AG10803 (cell line): Measurements from ENCODE around the gene NTNG1.

ENCODE experiments used
- DNase-seq: peaks from one replicate; pipeline ENCODE4 v3.0.0; 2010; ENCODE audit warnings: low read depth
- H3K4me3 ChIP-seq: 2 replicates; pipeline ENCODE4 v1.5.1; 2011; ENCODE audit warnings: mild to moderate bottlenecking, low read length, control low read depth
- TF ChIP-seq, protein P1 (sequence below): conservative IDR thresholded peaks from 2 replicates; pipeline ENCODE4 v1.5.1; 2011; ENCODE audit warnings: mild to moderate bottlenecking, low read length, control low read depth, inconsistent platforms

Gene NTNG1

GRCh38 chr1:107272321-107272720 is 131.5 kb downstream of the NTNG1 start:
- TF ChIP-seq, protein P1, sequence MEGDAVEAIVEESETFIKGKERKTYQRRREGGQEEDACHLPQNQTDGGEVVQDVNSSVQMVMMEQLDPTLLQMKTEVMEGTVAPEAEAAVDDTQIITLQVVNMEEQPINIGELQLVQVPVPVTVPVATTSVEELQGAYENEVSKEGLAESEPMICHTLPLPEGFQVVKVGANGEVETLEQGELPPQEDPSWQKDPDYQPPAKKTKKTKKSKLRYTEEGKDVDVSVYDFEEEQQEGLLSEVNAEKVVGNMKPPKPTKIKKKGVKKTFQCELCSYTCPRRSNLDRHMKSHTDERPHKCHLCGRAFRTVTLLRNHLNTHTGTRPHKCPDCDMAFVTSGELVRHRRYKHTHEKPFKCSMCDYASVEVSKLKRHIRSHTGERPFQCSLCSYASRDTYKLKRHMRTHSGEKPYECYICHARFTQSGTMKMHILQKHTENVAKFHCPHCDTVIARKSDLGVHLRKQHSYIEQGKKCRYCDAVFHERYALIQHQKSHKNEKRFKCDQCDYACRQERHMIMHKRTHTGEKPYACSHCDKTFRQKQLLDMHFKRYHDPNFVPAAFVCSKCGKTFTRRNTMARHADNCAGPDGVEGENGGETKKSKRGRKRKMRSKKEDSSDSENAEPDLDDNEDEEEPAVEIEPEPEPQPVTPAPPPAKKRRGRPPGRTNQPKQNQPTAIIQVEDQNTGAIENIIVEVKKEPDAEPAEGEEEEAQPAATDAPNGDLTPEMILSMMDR, result no peak
- no peak overlapping the region for H3K4me3 ChIP-seq
- DNase-seq, result no peak

DNA sequence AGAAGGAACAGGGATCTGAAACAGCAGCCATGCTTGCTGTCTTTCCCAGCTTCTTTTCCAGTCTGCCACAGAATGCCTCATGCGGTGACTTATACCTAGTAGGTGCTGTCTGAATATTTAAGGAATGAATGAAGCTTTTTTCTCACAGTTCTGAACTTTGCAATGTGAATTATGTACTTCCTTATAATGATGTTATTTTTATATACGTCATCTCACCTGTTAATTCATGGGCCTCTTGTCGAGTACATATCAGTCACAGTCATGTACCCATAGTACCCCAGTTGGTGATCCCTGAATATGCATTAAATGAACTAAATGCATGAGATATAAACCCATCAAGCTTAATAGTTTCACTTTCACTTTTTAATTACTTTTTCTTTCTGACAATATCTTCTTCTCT is 132.7 kb downstream of the NTNG1 start:
- DNase-seq, result no peak
- H3K4me3 ChIP-seq, result no peak overlapping the region
- TF ChIP-seq, protein P1, result no peak

DNA sequence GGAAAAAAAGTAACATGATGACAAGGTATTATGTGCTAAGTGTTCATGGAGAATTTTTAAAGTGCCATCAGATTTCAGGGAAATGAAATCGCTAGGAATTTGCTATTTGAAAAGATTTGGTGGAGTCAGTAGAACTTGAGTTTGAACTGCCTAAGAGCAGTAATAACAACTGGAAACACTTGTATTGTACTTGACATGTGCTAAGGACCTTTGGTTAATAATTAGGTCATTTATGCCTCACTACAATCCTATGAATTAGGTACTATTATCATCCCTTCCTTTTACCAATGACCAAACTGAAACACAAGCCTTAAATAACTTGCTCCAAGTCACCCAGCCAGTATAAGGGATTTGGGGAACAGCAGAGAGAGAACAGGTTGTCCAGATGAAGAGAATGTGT is 133.4 kb downstream of the NTNG1 start:
- TF ChIP-seq, protein P1, result no peak
- no peak overlapping the region for H3K4me3 ChIP-seq
- no peak for DNase-seq

- TF ChIP-seq, protein P1, result no peak
- no peak for DNase-seq
- H3K4me3 ChIP-seq, result no peak overlapping the region
These were observed 135.4 kb downstream of the NTNG1 start for GRCh38 chr1:107276247-107276646.

DNA sequence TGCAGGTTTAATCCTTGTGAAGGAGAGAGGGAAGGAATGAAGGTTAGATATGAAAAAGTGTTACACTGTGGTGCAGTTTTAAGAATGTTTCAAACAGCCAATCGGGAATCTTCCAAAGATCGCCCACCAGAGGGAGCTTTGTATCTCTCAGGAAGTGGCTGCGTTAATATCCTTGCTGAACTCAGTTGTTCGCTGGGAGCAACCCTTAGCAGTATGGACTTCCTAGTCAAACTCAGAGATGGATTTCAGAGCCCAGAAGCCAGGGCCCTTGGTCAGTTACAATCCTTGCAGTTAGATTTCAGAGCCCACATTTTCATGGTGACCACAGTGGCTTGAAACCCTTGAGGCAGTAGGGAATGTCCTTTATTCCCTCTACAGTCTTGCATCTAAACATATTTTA is 136.2 kb downstream of the NTNG1 start:
- DNase-seq, result peak; percentile 83
- TF ChIP-seq, protein P1, result peak; percentile 89
- H3K4me3 ChIP-seq, result no peak overlapping the region

GRCh38 chr1:107286125-107286524 is 145.3 kb downstream of the NTNG1 start:
- no peak overlapping the region for H3K4me3 ChIP-seq
- no peak for DNase-seq
- TF ChIP-seq, protein P1, result no peak

- DNase-seq, result no peak
- TF ChIP-seq, protein P1, result no peak
- H3K4me3 ChIP-seq, result no peak overlapping the region
These were observed 151.1 kb downstream of the NTNG1 start for GRCh38 chr1:107291987-107292386.
